DMS 273 (cell line): ENCODE data around the gene CYP1B1.
"Not testable (repeated sequence)": the region's sequence is repeated elsewhere in the genome, so short reads cannot be mapped to it uniquely, and the experiment has no call there.

Experiments used
- DNase-seq: peaks from one replicate; lab custom pipeline; 2025; ENCODE audit not compliant: unreplicated experiment; lab: John Stamatoyannopoulos, UW

CYP1B1 gene

DNA sequence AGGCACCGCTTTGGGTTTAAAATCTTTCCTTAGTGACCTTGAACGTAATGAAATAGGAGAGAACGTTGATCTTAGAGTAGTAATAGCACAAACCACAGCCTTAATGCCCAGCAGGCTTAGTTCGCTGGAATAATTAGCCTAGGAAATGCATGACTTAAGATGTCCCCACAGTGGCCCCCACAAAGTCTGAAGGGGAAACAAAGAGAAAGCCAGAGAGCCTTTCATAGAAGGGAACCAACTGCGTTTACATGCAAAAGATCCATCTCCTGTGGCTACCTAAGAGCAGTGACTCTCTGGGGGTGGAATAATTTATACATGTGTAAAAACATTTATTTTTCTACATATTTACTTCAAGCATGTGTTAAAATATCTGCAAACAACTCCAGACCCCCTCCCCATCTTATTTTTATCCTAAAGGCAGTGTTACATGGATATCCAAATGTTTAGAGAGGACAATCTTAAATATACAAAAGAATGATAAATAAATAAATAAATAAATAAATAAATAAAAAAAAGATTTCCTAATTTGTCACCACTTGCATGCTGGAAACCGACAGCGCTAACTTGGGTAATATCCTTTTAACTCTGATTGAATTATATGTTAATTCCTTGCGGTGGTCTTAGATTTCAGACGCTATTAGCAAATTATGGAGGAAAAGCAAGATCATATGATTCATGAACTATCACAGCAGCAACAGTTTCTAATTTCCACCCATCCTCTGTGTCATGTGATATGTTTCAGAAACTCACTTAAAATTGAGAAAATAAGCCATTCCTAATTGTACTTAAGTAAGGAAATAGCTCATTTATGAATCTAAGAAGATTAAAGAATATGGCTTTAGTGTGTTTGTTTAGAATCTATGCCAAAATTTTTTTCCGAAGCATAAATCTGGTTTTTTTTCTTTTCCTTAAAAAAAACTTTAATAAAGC lies 23.4 kb upstream of the CYP1B1 start:
- no peak for DNase-seq

DNA sequence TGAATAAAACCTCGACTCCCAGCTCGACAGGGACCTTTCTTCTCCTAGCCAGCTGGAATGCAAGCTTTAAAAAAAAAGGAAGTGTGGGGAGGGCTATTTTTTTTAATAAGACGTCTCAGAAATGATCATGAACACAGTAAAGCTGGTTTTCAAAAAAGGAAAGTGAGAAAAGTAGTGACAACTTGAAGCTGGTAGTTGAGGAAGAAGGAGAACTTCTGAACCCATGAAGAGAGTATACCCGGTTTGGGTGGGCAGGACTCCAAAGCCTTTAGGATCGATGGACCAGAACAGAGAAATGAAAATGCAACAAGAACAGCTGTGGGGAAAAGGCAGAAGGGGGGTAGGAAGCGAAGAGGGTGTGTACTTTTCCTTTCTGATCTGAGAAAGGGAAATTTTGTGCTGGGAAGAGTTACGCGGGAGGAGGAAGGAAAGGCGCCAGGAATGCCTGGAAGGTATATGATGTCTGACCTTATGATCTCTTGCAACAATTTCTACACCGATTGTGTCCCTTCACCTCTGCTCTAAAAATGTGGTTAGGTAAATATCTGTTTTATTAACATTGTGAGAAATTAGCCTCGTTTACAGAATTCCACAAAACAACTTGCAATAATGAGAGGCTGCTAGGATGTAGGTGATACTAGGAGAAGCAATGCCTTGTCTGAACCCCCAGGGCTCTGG lies 22.6 kb upstream of the CYP1B1 start:
- no peak for DNase-seq

DNA sequence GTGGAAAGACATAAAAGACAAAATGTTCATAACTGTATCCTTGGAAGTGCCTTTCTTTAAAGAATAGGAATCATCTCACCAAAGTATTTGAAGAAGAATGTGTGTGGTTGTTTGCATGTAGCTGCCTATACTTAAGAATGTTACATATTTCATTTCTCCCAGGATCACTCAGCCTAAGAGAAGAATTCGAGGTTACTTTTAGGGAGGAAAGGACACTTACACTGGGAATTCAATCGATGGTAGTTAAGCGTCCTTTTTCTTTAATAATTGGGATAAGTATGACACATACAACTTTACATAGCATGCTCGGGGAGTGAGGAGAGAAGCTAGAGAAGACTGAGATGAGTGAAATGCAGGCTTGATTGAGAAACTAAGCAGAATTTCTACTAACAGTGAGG lies 22.0 kb upstream of the CYP1B1 start:
- DNase-seq: no peak

DNA sequence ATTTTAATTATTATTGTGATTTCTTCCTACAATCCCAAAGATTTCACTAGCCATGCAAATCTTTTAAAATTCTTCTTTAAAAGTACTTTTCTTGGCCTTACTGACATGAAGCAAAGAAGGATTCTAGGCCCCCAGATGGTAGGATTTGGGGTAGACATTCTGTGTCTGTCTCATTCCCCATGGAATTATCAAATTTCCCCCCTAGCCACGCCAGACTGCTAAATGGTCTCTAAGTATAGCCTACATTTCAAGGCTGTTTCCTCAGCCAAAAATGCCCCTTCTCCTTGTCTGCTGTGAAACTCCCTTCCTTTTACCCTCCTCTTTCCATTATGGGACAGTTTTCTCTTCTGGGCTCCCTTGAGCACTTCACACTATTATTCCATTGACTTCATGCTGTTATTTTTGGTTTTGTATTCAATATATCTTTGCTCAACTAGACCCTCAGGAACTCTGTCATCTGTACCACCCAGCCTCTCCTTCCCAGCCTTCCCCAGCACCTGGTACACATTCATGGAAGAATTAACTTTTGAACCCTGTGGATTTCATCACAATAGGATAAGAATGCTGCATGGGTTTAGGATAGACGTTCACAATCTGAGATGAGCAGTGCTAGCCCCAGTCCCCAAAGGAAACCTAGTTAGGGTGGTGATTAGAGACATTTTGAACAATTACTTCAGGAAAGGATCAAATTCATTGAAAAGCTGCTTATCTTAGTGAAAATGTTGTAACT lies 21.5 kb upstream of the CYP1B1 start:
- DNase-seq: peak; percentile 36

DNA sequence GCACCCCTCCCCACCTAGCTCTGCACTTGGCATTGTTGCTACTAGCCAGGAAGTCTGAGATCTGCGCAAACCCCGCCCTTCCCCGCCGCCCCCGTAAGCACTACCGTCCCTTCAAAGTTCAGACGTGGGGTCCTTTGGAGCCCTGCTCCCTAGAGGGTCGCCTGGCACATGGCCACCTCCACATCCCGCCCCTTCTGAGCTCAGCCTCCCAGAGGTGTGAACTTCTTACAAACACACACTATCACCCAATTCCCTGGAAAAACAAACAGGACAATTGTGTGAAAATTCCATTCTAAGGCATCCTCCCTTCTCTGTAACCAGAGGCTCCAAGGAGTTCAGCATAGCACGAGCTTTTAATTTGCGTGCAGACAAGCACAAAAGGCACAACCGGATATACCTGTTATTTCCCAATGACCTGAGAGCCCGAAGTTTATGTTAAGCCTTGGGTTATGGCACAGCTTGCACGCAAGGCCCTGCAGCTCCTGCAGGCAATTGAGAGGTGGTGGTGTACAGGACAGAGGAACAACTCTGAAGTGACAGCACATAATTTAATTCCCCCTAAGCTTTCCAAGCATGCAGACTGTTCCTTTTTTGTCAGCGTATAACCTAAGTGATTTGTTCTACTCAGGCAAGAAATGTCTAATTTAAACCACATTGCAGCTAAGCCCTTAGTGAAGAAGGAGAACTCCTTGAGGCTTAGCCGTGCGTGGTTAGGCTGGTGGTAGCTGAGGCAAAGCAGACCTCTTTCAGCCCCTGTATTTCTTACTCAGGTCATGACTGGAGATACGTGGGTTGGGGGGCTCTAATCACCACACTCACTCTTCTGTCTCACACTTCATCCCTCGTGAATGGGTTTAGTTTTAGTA lies 20.3 kb upstream of the CYP1B1 start:
- no peak for DNase-seq

DNA sequence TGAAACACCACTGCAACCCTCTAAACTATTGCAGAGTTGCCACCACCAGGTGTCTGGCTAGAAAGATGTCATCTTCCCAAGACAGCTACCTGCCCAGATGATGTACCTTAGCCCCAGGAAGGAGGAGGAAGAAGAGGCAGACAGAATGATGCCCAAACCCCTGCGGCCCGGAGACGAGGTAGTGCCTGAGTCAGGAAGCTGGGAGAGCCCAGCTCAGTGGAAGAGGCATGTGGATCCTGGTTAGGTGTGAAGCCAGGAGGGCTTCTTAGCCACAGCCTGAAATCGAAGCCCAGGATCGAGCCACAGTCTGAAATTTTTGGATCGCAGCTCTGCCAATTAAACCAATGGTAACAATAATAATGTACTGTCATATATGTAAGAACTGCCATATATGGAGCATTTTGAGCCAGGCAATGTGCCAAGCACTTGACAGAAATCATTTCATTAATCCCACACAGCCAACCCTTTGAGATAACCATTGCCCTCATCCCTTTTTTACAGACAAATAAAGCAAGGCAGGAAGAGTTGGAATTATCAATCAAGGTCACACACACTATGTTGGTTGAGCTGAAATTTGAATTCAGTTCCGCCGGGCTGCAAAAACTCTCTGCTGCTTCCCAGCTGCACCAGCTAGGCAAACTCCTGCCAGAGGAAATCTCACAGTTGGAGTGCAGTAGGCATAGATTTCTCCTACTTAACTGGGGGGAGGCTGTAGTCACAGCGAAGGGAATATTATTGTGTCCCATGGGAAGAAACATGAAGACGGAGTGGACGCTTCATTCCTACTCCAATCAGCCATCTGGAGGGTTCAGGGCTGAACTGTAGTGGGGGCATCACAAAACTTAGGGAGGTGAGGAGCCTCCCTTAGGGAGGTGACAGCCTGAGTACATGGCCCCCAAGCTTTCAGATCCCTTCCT lies 19.4 kb upstream of the CYP1B1 start:
- DNase-seq: peak; percentile 26

DNA sequence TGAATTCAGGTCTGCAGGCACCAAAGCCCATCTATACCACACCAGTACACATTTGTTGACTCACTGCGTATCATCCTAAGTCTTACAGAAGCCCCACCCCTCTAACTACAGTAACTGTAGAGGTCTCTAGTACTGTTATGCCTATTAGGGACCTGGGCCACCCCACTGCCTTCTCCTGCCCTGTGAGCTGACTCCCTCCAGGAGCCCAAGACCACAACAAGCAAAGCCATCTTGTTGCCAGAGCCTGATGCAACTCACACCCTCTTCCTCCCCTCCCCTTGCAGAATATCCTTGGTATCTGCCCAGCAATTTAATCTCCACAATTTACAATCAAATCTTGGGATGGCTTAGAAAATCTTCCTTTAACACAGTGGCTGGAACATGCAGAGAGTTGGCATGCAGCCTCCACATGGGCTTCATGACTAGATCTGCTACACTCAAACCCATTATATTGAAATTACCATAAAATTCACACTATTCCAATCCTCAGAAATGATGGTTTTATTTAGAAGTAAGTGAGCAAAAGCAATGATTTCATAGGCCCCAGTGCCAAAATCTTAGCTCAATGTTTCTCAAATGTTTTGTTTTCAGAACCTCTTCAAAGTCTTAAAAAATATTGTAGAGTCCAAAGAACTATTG lies 17.7 kb upstream of the CYP1B1 start:
- DNase-seq: no peak

DNA sequence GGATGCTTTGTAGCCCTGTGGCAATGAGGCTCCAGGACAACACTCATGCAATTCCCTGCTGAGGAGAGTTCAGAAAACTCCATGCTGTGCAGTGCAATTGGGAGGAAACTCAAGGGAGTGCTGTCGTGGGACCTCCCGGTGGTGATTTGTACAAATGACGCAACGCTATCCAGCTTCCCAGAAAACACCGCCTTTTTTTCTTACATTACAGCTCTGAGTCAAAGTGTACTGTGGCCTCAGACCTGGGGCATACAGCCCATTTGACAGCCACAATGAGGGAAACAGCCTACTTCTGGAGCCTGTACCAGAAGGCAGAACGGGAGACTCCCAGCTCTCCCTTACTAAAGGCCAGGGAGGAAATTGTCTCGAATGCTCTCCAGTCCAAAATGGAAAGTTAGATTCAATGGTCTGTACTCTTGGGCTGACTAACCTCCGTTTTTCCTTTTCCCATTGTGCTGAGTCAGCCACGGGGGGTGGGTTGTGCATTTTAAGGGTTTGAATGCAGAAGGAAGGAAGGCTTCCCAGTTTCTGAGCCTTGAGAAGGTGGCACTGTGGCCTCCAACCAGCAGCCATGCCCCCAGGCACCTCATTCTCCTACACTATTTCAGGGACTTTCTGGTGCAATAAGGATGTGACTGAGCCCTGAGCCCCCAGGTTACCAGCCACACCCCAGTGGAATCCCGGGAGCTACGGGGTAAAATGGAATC lies 16.4 kb upstream of the CYP1B1 start:
- peak; percentile 31 for DNase-seq

DNA sequence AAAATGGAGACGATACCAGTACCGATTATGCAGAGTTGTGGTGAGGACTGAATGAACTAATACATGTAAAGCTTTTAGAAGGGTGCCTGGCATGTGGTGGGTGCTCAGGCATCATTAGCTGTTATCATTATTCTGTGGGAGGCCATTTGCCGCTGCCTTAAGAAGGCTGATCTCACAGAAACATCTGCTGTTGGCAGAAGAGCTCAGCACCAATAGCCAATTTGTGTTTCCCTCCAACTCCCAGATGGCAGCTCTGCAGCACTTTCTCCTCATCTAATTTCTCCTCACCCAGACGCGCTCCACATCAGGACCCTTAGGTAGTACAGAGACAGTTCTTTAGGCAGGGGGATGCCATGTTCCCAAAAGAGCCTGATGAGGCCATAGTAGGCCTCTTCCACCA lies 15.8 kb upstream of the CYP1B1 start:
- peak; percentile 72 for DNase-seq

DNA sequence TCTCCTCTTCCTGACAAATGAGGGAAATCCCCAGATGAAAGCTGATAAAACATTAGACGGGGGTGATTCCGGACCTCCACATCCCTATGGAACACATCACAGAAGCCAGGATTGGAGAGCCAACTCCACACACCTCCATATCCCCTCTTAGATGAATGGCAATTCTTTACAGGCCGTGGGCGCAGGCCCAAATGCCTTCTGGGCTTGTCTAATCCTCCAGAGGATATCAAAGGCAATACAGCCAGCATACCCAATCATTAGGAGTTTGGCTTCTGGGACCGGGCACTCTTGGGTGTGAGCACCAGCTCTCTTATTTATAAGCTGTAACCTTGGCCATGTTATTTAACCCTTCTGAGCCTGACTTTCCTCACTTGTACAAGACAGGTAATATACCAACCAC lies 15.0 kb upstream of the CYP1B1 start:
- no peak for DNase-seq

DNA sequence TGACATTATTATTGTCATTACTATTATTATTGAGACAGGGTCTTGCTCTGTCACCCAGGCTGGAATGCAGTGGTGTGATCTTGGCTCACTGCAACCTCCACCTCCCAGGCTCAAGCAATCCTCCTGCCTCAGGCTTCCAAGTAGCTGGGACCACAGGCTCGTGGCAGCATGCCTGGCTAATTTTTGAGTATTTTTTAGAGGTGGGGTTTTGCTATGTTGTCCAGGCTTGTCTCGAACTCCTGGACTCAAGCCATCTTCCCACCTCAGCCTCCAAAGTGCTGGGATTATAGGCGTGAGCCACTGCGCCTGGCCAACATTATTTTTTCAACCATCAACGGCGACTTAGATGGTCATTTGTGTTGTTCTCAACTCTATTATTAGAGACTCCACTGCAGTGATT lies 14.3 kb upstream of the CYP1B1 start:
- not testable (repeated sequence) for DNase-seq

DNA sequence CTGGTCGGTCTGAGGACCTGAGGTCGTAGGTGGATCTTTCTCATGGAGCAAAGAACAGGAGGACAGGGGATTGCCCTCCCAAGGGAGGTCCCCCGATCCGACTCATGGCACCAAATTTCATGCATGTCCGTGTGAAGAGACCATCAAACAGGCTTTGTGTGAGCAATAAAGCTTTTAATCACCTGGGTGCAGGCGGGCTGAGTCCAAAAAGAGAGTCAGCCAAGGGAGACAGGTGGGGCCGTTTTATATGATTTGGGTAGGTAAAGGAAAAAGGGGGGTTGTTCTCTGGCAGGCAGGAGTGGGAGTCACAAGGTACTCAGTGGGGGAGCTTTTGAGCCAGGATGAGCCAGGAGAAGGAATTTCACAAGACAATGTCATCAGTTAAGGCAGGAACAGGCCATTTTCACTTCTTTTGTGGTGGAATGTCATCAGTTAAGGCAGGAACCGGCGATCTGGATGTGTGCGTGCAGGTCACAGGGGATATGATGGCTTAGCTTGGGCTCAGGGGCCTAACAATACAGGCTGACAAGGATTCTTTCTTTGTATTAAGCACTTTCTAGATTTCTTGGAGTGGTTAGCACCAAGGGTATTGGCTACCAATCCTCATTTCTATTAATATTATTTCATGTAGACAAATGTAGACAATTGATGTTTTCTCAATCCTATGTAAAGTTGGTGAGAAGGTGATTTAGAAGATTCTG lies 10.2 kb upstream of the CYP1B1 start:
- DNase-seq: not testable (repeated sequence)

DNA sequence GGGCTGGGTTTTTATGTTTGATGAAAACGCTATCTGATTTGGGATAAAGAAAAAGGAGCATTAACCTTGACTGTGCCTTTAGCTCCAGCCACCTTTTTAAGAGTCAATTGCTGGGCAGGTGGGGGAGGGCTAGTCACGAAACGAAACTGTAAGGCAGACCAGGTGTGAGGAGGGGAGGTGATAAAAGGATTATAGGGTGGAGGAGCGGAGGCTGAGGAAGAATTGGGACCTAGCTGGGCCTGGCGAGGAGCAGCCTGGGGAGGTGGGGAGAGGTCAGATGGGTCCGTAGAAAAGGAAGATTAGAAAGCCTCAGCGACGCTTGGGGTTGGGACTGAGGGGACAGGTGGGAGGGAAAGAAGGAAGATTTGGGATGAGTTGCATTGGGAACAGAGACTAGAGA lies 8.6 kb upstream of the CYP1B1 start:
- not testable (repeated sequence) for DNase-seq

DNA sequence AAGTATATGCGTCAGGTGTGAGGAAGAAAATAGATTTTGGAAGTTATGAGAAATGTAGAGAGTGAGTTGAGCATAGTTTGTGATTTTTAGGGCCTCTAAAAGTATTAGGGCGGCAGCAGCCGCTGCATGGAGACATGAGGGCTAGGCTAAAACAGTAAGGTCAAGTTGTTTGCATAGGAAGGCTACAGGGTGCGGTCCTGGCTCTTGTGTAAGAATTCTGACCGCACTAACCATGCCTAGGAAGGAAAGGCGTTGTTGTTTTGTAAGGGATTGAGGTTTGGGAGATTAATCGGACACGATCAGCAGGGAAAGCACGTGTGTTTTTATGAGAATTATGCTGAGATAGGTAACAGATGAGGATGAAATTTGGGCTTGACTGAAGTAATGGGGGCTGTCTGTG lies 6.8 kb upstream of the CYP1B1 start:
- not testable (repeated sequence) for DNase-seq

DNA sequence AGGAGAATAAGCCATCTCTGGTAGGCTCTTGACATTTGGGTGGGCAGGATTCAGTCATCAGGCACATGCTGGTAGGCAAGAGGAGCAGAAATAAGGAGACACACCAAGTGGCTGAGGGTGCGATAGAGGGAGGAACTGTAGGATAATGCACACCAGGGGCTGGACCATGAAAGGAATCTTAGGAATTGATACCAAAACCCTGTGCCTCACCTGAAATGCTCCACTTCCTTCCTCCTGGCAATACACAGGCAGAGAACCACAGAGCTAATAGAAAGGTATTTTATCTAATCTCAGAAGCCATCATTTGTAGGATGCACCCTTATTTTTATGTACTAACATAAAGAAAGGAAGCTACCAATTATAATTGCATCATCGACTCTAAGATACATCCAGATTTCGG lies 4.4 kb upstream of the CYP1B1 start:
- DNase-seq: no peak

DNA sequence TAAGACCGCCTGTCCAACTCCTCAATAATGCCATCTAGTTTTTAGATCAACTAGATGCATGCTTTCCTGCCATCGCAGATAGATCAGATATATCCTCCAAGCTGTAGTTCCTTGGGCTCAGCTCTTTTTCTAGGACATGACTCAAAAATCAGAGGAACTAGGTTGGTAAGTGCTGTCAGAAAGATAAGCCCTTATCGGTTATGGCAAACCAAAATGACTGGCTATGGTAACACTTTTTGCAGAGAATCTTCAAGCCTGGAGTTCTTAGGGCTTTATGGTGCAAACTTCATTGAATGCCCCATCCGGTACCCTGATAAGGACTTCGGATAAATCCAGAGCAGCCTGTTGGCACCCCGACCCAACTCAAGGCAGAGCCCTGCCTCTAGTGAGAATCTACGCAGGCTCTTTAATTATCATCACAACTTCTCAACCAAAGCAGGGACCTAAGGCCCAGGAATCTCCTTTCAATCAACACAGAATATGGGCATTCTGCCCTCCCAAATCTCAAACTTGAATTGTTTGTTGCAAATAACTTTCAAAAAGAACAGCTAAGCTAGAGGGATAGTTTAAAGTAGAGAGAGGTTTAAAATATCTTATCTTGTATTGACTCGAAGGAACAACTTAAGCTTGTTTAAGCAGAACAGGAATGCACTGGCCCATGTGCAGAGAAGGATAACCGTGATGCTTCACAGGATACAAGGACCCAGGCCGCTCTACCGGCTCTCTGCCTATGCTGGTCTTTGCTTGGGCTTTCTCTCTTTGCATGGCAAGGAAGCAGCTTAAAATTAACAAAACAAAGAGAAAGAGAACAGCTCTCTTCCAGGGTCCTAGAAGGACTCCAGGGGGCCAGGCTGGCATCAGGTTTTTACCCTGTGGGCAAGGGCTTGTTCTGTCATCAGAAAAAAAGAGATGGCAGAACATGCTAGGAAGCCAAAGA lies 3.4 kb upstream of the CYP1B1 start:
- no peak for DNase-seq

DNA sequence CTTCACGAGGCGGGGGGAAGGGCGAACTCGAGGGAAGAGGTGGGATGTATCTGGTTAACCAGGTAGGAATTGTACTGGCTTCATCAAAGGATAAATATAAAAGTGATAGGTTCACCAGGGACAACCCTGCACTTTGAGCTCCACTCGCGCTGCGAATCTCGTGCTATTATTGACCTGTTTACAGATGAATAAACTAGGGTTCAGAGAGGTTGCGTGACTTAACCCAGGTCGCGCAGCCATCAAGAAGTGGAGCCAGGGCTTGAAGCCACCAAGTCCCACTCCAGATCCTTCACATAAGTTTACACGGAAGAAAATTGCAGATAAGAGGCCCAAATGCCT lies 1.4 kb upstream of the CYP1B1 start:
- DNase-seq: no peak
